HCT116 (cell line): ENCODE data around the gene BCAP31.
"Not testable (repeated sequence)": the region's sequence is repeated elsewhere in the genome, so short reads cannot be mapped to it uniquely, and the experiment has no call there.

Experiments
- EGR1 ChIP-seq: IDR thresholded peaks from 2 replicates; pipeline ENCODE4 v1.6.1; 2012; ENCODE audit warnings: low read depth
- EZH2 ChIP-seq: fragments of 200-600 bp; sonication (generic); IDR thresholded peaks from 2 replicates; pipeline ENCODE4 v1.6.1; 2017; ENCODE audit warnings: antibody characterized with exemption, mixed run types
- JUND ChIP-seq: IDR thresholded peaks from 2 replicates; pipeline ENCODE4 v1.6.1; 2012
- POLR2A ChIP-seq: IDR thresholded peaks from 2 replicates; pipeline ENCODE4 v1.7.0; 2011; ENCODE audit warnings: borderline replicate concordance; ENCODE audit not compliant: insufficient read depth, insufficient read length; ENCODE audit errors: extremely low read depth
- POLR2AphosphoS5 ChIP-seq: IDR thresholded peaks from 2 replicates; pipeline ENCODE4 v1.6.1; 2011; ENCODE audit warnings: mild to moderate bottlenecking, low read depth, low read length, moderate library complexity
- RAD21 ChIP-seq: IDR thresholded peaks from 2 replicates; pipeline ENCODE4 v1.6.1; 2012; ENCODE audit warnings: low read depth, mild to moderate bottlenecking
- SP1 ChIP-seq: IDR thresholded peaks from 2 replicates; pipeline ENCODE4 v1.6.1; 2012; ENCODE audit warnings: low read depth
- TF ChIP-seq, protein P1 (sequence below), 3 experiments: fragments of 200-600 bp in 1 of 3; sonication (generic) in 1 of 3; IDR thresholded peaks in 2 of 3; conservative IDR thresholded peaks in 1 of 3; 2 replicates each; pipeline ENCODE4 v1.5.1; 2012 to 2017; ENCODE audit warnings: low read depth in 2 of 3, low read length in 2 of 3, antibody characterized with exemption in 1 of 3, borderline replicate concordance in 1 of 3, control low read depth in 1 of 3, mild to moderate bottlenecking in 1 of 3, mixed read lengths in 1 of 3, mixed run types in 1 of 3, moderate library complexity in 1 of 3; ENCODE audit not compliant: insufficient read depth in 1 of 3
- TF ChIP-seq, protein P2 (sequence below): IDR thresholded peaks from 2 replicates; pipeline ENCODE4 v1.6.1; 2011; ENCODE audit warnings: mild to moderate bottlenecking, low read length, moderate library complexity; ENCODE audit not compliant: insufficient replicate concordance; ENCODE audit errors: extremely low read depth
- TF ChIP-seq, protein P3 (sequence below): IDR thresholded peaks from 2 replicates; pipeline ENCODE4 v1.6.1; 2012

DNA sequence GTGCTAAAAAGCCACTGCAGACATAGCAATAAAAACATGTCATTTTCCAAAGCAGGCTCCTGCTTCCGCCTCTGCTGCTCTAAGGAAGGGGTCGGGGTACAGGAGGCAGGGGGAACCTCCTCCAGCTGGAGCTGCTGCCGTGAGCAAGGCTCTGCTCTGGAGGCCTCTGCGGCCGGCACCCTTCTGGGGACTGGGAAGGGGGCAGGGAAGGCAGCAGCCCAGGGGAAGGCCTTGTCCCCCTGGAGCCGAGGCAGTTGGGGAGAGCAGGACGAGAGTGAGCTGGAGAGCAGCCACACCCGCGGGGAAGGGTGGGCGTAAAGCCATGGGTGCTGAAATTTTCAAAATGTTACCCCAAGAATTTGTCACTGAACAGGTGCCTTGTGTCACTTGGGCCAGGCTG, 27.6 kb downstream of the BCAP31 start:
- TF ChIP-seq, protein P1, sequence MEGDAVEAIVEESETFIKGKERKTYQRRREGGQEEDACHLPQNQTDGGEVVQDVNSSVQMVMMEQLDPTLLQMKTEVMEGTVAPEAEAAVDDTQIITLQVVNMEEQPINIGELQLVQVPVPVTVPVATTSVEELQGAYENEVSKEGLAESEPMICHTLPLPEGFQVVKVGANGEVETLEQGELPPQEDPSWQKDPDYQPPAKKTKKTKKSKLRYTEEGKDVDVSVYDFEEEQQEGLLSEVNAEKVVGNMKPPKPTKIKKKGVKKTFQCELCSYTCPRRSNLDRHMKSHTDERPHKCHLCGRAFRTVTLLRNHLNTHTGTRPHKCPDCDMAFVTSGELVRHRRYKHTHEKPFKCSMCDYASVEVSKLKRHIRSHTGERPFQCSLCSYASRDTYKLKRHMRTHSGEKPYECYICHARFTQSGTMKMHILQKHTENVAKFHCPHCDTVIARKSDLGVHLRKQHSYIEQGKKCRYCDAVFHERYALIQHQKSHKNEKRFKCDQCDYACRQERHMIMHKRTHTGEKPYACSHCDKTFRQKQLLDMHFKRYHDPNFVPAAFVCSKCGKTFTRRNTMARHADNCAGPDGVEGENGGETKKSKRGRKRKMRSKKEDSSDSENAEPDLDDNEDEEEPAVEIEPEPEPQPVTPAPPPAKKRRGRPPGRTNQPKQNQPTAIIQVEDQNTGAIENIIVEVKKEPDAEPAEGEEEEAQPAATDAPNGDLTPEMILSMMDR (IDR thresholded peaks at IDR 0.05 in 2 of 3, conservative IDR thresholded peaks at IDR 0.05 in 1 of 3; ENCODE audit: borderline replicate concordance in 1 of 3, insufficient read depth in 1 of 3, low read depth in 2 of 3, low read length in 2 of 3) = not testable (repeated sequence)
- not testable (repeated sequence) for TF ChIP-seq EGR1, EZH2, POLR2A, JUND, RAD21, SP1, POLR2AphosphoS5
- TF ChIP-seq, protein P2, sequence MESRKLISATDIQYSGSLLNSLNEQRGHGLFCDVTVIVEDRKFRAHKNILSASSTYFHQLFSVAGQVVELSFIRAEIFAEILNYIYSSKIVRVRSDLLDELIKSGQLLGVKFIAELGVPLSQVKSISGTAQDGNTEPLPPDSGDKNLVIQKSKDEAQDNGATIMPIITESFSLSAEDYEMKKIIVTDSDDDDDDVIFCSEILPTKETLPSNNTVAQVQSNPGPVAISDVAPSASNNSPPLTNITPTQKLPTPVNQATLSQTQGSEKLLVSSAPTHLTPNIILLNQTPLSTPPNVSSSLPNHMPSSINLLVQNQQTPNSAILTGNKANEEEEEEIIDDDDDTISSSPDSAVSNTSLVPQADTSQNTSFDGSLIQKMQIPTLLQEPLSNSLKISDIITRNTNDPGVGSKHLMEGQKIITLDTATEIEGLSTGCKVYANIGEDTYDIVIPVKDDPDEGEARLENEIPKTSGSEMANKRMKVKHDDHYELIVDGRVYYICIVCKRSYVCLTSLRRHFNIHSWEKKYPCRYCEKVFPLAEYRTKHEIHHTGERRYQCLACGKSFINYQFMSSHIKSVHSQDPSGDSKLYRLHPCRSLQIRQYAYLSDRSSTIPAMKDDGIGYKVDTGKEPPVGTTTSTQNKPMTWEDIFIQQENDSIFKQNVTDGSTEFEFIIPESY = not testable (repeated sequence)
- TF ChIP-seq, protein P3, sequence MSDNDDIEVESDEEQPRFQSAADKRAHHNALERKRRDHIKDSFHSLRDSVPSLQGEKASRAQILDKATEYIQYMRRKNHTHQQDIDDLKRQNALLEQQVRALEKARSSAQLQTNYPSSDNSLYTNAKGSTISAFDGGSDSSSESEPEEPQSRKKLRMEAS = not testable (repeated sequence)
